VCaP (cell line): ENCODE measurements around the gene TAF6L.

Experiments
- H3K27ac ChIP-seq: fragments of 450-650 bp; 2 replicates; pipeline ENCODE4 v1.5.1; 2017
- CTCF ChIP-seq: fragments of 450-650 bp; conservative IDR thresholded peaks from 2 replicates; pipeline ENCODE4 v1.5.1; 2017; ENCODE audit warnings: mild to moderate bottlenecking, moderate library complexity

The TAF6L gene

DNA sequence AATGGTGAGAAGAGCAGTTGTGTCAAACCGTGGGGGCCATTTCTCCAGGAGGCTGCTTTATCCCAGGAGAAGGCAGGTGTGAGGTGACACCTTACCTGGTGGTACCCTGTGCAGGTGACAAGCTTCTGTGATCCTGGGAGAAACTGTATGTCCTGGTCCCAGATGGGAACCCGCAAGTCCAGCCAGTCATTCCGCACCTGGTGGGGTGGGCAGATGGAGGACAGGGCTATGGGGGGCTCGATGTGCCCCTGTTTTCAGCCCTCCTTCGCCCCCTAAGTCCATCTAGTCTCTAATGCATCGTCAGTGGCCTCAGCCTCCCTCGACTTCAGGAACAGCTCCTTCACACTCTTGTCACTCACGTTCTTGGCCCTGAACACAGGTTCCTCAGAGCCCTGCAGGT, 64.1 kb downstream of the TAF6L start:
- no peak for TF ChIP-seq CTCF
- no peak overlapping the region; the same call in 1 of the 2 replicates for H3K27ac ChIP-seq
